Measurements from ENCODE around the gene ARHGAP8.

GRCh38 chr22:44822534-44822933 is 70.2 kb downstream of the ARHGAP8 start:
- no peak for TF ChIP-seq CTCF (IDR thresholded peaks at IDR 0.05; ENCODE audit: poor library complexity)
- no peak for TF ChIP-seq EZH2 (IDR thresholded peaks at IDR 0.05; ENCODE audit: borderline replicate concordance)
- TF ChIP-seq EZH2phosphoT487 (IDR thresholded peaks at IDR 0.05; ENCODE audit: low read depth, severe bottlenecking, unreplicated experiment): no peak

All from hepatocyte (in vitro differentiated cells).